ENCODE measurements around the gene CTNNBL1. TPM values are rescaled to one million over a fixed set of nuclear protein-coding genes. Genes with fewer than 3 reads are reported as not detected.
A peak's percentile ranks its signal among the peaks of the same experiment; 100 is the strongest.

CTNNBL1 gene
- total and polyA plus RNA-seq, 12 donors, result 42.2 to 104 (median 52.0) TPM

- H3K36me3 ChIP-seq, result no peaks in the 10 kb centered on the region
- peaks cover 3 to 35% (median 20%) of the 10 kb centered on the region in 9 donors for H3K4me1 ChIP-seq
- no peak overlapping the region for H3K4me3 ChIP-seq
- intact Hi-C loops (cut with DNase I), result loop anchor here in 2 of 10 donors (2.0 to 10.0 kb wide), 2 partner anchors 106 kb away; no protein-coding TSS in a partner anchor
- ATAC-seq, result peak; percentile 86 to 94 (median 93)
- H3K27me3 ChIP-seq, result peaks cover 0 to 23% (median 12%) of the 10 kb centered on the region in 7 donors
- no peaks in the 10 kb centered on the region for H3K9me3 ChIP-seq
- DNase-seq, result peak; percentile 85 to 86
- 18 to 20% methylated on average over 18 of the region's 18 CpGs for WGBS, 2 donors
- no peak for TF ChIP-seq CTCF (IDR thresholded peaks at IDR 0.05)
- peak overlapping the region in 2 of 10 donors; percentile 10 to 51 for H3K27ac ChIP-seq
Measured at GRCh38 chr20:37880726-37881591, 187.1 kb downstream of the CTNNBL1 start.

- H3K4me1 ChIP-seq, result peaks cover 3 to 43% (median 29%) of the 10 kb centered on the region in 9 donors
- no peak for DNase-seq
Measured at GRCh38 chr20:37881601-37882343, 187.9 kb downstream of the CTNNBL1 start.

DNA sequence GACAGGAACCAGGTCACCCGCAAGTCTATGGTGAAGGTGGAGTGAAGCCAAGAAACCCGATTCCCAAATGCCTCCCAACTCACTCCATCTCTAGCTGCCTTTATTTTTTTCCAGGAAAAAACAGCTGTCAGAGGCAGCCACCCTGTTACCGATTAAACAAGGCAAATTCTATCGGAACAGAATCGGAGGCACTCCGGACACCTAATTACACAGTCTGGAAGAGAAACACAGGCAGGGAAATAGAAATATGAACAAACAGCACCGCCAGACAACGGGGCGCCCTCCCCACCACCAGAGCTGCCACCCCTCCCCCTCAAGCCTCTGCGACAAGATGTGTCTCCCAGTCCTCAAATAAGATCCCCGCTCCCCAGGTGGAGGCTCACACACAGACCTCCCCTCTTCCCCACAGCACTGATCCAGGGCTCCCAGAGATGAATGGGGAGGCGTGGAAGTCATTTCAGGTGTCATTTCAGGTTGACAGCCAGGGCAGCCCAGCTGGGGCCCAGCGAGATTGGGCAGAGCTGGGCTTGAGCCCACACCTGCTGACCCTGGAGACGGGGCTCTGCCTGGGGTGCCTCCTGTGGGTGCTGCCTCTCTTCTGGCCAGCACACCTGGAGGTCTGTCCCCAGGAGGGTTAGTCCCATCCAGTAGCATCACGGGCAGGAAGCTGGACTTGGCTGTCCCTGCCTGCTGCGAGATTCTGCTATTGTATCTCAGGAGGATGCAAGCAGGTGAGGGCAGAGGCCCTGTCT, 189.3 kb downstream of the CTNNBL1 start:
- Histone ChIP-seq H3K9me3 (no peaks in the 10 kb centered on the region), H3K4me3 (no peak overlapping the region), H3K36me3 (no peaks in the 10 kb centered on the region), H3K27me3 (peaks cover 0 to 38% (median 22%) of the 10 kb centered on the region in 7 donors), H3K4me1 (peaks cover 5 to 48% (median 35%) of the 10 kb centered on the region in 9 donors), H3K27ac (no peak overlapping the region)
- DNase-seq (no peak), ATAC-seq (no peak)
- TF ChIP-seq CTCF (IDR thresholded peaks at IDR 0.05), result no peak
- 76 to 80% methylated on average over 16 of the region's 16 CpGs for WGBS, 2 donors
- intact Hi-C loops (cut with DNase I), result loop anchor here in 1 of 10 donors (10.0 kb wide), 1 partner anchor 108 kb away; no protein-coding TSS in a partner anchor

More at GRCh38 chr20:37881601-37882343, 187.9 kb downstream of the CTNNBL1 start:
- no peak overlapping the region for H3K27ac ChIP-seq
- intact Hi-C loops (cut with DNase I), result loop anchor here in 2 of 10 donors (2.0 to 10.0 kb wide), 2 partner anchors 105 to 107 kb away; no protein-coding TSS in a partner anchor
- WGBS, 2 donors, result 56 to 65% methylated on average over 22 of the region's 22 CpGs
- no peak overlapping the region for H3K4me3 ChIP-seq
- ATAC-seq, result no peak
- no peaks in the 10 kb centered on the region for H3K9me3 ChIP-seq
- H3K36me3 ChIP-seq, result no peaks in the 10 kb centered on the region
- no peak for TF ChIP-seq CTCF (IDR thresholded peaks at IDR 0.05)
- H3K27me3 ChIP-seq, result peaks cover 0 to 29% (median 15%) of the 10 kb centered on the region in 7 donors

All from heart right ventricle (tissue), 16 donors.